Measurements from ENCODE around the gene SUCLA2.

- no peak for TF ChIP-seq CTCF (IDR thresholded peaks at IDR 0.05)
- TF ChIP-seq POLR2A (IDR thresholded peaks at IDR 0.05) = no peak
Measured at GRCh38 chr13:48050550-48050949, 49.5 kb upstream of the SUCLA2 start.

Data from body of pancreas (tissue), 4 donors.